Measurements from ENCODE around the gene CCNK.

CCNK gene

GRCh38 chr14:99508896-99509629 lies 27.9 kb downstream of the CCNK start:
- DNase-seq = peak; percentile 59

- DNase-seq = peak; percentile 52
These were observed 28.8 kb downstream of the CCNK start for GRCh38 chr14:99509871-99510555.

GRCh38 chr14:99510556-99511139 lies 29.4 kb downstream of the CCNK start:
- no peak for DNase-seq

GRCh38 chr14:99511421-99512109 lies 30.4 kb downstream of the CCNK start:
- DNase-seq = peak; percentile 57

- peak; percentile 23 for DNase-seq
These were observed 30.9 kb downstream of the CCNK start for GRCh38 chr14:99512110-99512449.

- peak; percentile 43 for DNase-seq
These were observed 31.5 kb downstream of the CCNK start for GRCh38 chr14:99512571-99513182.

GRCh38 chr14:99513183-99513694 lies 32.0 kb downstream of the CCNK start:
- peak; percentile 50 for DNase-seq

- DNase-seq = no peak
These were observed 32.8 kb downstream of the CCNK start for GRCh38 chr14:99513946-99514551.

- DNase-seq = peak; percentile 58
These were observed 33.5 kb downstream of the CCNK start for GRCh38 chr14:99514552-99515300.

- DNase-seq = peak; percentile 53
These were observed 34.3 kb downstream of the CCNK start for GRCh38 chr14:99515301-99516155.

- DNase-seq = peak; percentile 55
These were observed 35.1 kb downstream of the CCNK start for GRCh38 chr14:99516156-99516870.

GRCh38 chr14:99516871-99517642 lies 35.8 kb downstream of the CCNK start:
- peak; percentile 59 for DNase-seq

GRCh38 chr14:99517643-99518381 lies 36.6 kb downstream of the CCNK start:
- DNase-seq = peak; percentile 47

- DNase-seq = peak; percentile 84
These were observed 37.5 kb downstream of the CCNK start for GRCh38 chr14:99518441-99519346.

- DNase-seq = no peak
These were observed 38.2 kb downstream of the CCNK start for GRCh38 chr14:99519347-99519881.

GRCh38 chr14:99519931-99520421 lies 38.8 kb downstream of the CCNK start:
- no peak for DNase-seq

GRCh38 chr14:99520571-99521081 lies 39.4 kb downstream of the CCNK start:
- DNase-seq = no peak
